Testis (tissue), 3 donors: ENCODE results near the gene MUC5AC. TPM values are rescaled to one million over a fixed set of nuclear protein-coding genes. Genes with fewer than 3 reads are reported as not detected.

Experiments used
- DNase-seq: peaks from one replicate; pipeline ENCODE4 v3.0.0-alpha.2; 2019
- H3K27ac ChIP-seq, 2 donors: fragments of 200-600 bp; sonication (generic); one replicate each; pipeline ENCODE4 v1.5.1; 2019
- H3K27me3 ChIP-seq: fragments of 200-600 bp; sonication (generic); one replicate; pipeline ENCODE4 v1.5.1; 2019
- H3K36me3 ChIP-seq: fragments of 200-600 bp; sonication (generic); one replicate; pipeline ENCODE4 v1.5.1; 2017; ENCODE audit warnings: low read depth; ENCODE audit errors: missing control alignments
- H3K4me1 ChIP-seq: fragments of 200-600 bp; sonication (generic); one replicate; pipeline ENCODE4 v1.5.1; 2019
- H3K4me3 ChIP-seq, 2 donors: fragments of 200-600 bp; sonication (generic); one replicate each; pipeline ENCODE4 v1.5.1; 2017 to 2019
- H3K9me3 ChIP-seq: fragments of 200-600 bp; sonication (generic); one replicate; pipeline ENCODE4 v1.5.1; 2017
- POLR2A ChIP-seq: fragments of 450-650 bp; IDR thresholded peaks from one replicate; pipeline ENCODE4 v1.6.1; 2017; ENCODE audit warnings: antibody characterized with exemption, mild to moderate bottlenecking, moderate library complexity
- WGBS, 2 donors: methylation state at CpG; one replicate each; pipeline ENCODE4 v1.1.5; 2018; 5-methylcytosine and 5-hydroxymethylcytosine counted together
- intact Hi-C: fragments of 100-400 bp; cut with DNase I; formaldehyde crosslinking; loops from one replicate; pipeline ENCODE4 v1.15.1; 2023; ENCODE audit warnings: low total_unique reads
- polyA plus RNA-seq: library from polyadenylated mRNA; stranded (reverse); fragments of 350-450 nt; fragmentation: Illumina TruSeq; extraction: RNeasy Lipid Tissue Mini Kit (QIAGEN cat#74804); gene quantifications from one replicate; pipeline ENCODE4 v1.2.3, GENCODE V29; 2014; ENCODE audit warnings: low read depth, low replicate concordance; ENCODE audit not compliant: insufficient read depth
- total RNA-seq, 2 donors: library from RNA; depleted of rRNA; stranded (reverse); fragments of >200 nt; gene quantifications; one replicate each; pipeline ENCODE4 v1.2.3, GENCODE V29; 2016
- TF ChIP-seq, protein P1 (sequence below), 3 experiments: fragments of 450-650 bp in 2 of 3; fragments of 200-600 bp in 1 of 3; sonication (generic) in 1 of 3; IDR thresholded peaks; one replicate each; pipeline ENCODE4 v1.5.1; 2016 to 2019; ENCODE audit warnings: antibody characterized with exemption in 3 of 3, mild to moderate bottlenecking in 2 of 3, moderate library complexity in 1 of 3

MUC5AC gene
- total and polyA plus RNA-seq, 3 donors from 2014 or later = 0.31 to 0.62 (median 0.32) TPM

DNA sequence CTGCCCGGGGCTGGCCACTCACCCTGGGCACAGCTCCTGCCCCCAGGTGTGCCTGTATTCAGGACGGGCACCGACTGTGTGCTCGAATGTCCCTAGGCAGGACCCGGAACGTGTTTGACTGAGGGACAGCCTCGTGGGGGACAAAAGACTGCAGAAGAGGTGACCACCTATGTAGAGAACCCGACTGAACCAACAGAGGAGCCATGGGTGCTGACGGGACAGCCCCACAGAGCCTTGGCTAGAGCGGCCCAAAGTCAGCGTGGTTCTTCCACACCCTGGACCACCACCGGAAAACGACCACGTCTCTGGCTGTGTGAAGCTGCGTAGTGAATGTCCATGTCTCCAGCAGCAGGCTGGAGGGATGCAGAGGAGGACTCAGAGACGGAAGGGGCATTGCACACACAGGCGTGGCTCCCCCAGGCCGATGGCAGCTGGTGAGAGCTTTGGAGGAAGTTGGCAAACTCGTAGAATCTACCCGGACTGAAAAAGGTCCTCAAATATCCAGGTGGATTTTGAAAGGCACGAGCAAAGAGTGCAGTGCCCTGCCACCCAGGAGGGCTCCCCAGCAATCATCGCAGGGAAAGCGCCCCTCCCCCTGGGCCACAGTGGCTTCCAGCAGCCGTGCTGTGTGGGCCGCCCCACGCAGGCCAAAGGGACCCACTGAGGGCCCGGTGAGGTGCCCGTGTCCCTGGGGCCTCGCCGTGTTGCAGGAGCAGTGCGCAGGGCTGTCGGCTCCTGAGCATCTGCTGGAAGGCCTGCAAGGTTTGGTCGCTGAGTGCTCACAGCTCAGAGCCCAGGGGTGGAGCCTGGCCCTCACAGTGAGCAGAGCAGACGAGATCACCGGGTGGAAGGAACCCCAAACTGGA, 47.6 kb downstream of the MUC5AC start:
- Histone ChIP-seq H3K9me3 (no peaks in the 10 kb centered on the region), H3K27ac (no peak overlapping the region), H3K4me1 (no peaks in the 10 kb centered on the region), H3K27me3 (no peaks in the 10 kb centered on the region), H3K4me3 (no peak overlapping the region), H3K36me3 (no peaks in the 10 kb centered on the region)
- no peak for DNase-seq
- intact Hi-C loops = loop anchor here (5.0 kb wide), 1 partner anchor 312 kb away; no protein-coding TSS in a partner anchor
- no peak for TF ChIP-seq POLR2A
- TF ChIP-seq, protein P1, sequence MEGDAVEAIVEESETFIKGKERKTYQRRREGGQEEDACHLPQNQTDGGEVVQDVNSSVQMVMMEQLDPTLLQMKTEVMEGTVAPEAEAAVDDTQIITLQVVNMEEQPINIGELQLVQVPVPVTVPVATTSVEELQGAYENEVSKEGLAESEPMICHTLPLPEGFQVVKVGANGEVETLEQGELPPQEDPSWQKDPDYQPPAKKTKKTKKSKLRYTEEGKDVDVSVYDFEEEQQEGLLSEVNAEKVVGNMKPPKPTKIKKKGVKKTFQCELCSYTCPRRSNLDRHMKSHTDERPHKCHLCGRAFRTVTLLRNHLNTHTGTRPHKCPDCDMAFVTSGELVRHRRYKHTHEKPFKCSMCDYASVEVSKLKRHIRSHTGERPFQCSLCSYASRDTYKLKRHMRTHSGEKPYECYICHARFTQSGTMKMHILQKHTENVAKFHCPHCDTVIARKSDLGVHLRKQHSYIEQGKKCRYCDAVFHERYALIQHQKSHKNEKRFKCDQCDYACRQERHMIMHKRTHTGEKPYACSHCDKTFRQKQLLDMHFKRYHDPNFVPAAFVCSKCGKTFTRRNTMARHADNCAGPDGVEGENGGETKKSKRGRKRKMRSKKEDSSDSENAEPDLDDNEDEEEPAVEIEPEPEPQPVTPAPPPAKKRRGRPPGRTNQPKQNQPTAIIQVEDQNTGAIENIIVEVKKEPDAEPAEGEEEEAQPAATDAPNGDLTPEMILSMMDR (IDR thresholded peaks at IDR 0.05) = no peak
- 71 to 83% methylated on average over 19 to 34 of the region's 35 CpGs for WGBS, 2 donors

DNA sequence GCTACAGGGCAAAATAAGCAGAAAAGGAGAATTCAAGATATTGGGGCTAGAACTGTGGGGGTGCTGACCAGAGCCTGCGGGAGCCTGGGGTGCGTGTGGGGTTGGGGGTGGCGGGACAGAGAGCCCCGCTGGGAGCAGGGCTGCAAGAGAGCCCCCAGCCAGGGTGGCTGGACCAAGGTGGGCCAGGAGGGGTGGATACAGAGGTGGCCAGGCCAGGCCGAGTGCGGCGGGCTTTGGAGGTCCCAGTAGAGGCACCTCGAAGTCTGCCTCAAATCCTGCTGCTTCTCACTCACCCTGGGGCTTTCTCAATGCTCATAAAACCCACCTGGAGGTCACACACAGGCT, 48.2 kb downstream of the MUC5AC start:
- 92 to 94% methylated on average over 8 of the region's 8 CpGs for WGBS, 2 donors
- no peak for TF ChIP-seq POLR2A
- TF ChIP-seq, protein P1 (IDR thresholded peaks at IDR 0.05) = no peak

DNA sequence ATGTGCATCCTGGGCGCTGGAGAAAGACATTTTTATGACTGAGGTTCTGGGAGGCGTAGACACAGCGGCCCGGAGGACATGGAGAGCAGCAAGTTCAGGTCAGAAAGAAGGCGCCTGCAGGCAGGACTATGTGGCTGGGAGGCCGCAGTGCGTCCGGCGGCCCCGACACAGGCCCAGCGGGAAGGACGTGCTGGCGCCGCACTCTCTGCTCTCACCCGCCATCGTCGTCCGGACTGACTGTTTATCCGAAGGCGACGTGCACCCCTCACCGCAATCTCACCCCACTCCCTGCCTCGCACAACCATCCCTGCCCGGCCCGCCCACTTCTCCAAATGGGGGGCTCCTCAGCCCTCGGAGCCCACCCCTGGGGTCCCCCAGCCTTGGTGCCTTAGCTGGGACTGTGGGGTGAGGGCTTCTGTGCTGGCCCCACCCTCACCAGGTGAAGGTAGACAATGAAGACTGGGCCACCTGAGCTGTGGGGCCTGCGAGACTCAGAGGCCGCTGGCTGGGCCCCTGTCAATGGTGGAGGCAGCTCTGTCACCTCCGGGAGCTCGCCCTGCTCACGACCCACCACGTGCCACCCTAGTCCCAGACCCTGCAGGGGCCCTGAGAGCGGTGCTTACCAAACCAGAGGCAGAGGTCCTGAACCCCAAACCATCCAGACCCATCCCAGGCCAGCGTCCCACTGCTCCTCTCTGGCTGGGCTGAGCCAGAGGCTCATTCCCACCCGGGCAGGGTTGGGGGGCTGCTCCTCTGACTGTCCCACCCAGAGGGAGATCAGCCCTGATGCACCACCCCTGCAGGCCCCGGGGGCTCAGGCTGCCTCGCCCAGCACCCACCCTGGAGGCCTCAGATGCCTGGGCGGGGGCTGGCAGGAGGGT, 48.9 kb downstream of the MUC5AC start:
- no peaks in the 10 kb centered on the region for H3K4me1 ChIP-seq
- H3K27me3 ChIP-seq = no peaks in the 10 kb centered on the region
- no peak overlapping the region for H3K4me3 ChIP-seq
- TF ChIP-seq, protein P1 (IDR thresholded peaks at IDR 0.05) = no peak
- TF ChIP-seq POLR2A = no peak
- no peak overlapping the region for H3K27ac ChIP-seq
- intact Hi-C loops = loop anchor here (5.0 kb wide), 1 partner anchor 311 kb away; no protein-coding TSS in a partner anchor
- H3K36me3 ChIP-seq = no peaks in the 10 kb centered on the region
- no peaks in the 10 kb centered on the region for H3K9me3 ChIP-seq
- WGBS, 2 donors = 90 to 91% methylated on average over 21 to 38 of the region's 38 CpGs
- no peak for DNase-seq

More for the DNA sequence above, 48.2 kb downstream of the MUC5AC start:
- no peaks in the 10 kb centered on the region for H3K36me3 ChIP-seq
- no peak for DNase-seq
- intact Hi-C loops = loop anchor here (5.0 kb wide), 1 partner anchor 311 kb away; no protein-coding TSS in a partner anchor
- no peak overlapping the region for H3K27ac ChIP-seq
- H3K27me3 ChIP-seq = no peaks in the 10 kb centered on the region
- H3K9me3 ChIP-seq = no peaks in the 10 kb centered on the region
- H3K4me1 ChIP-seq = no peaks in the 10 kb centered on the region
- no peak overlapping the region for H3K4me3 ChIP-seq

DNA sequence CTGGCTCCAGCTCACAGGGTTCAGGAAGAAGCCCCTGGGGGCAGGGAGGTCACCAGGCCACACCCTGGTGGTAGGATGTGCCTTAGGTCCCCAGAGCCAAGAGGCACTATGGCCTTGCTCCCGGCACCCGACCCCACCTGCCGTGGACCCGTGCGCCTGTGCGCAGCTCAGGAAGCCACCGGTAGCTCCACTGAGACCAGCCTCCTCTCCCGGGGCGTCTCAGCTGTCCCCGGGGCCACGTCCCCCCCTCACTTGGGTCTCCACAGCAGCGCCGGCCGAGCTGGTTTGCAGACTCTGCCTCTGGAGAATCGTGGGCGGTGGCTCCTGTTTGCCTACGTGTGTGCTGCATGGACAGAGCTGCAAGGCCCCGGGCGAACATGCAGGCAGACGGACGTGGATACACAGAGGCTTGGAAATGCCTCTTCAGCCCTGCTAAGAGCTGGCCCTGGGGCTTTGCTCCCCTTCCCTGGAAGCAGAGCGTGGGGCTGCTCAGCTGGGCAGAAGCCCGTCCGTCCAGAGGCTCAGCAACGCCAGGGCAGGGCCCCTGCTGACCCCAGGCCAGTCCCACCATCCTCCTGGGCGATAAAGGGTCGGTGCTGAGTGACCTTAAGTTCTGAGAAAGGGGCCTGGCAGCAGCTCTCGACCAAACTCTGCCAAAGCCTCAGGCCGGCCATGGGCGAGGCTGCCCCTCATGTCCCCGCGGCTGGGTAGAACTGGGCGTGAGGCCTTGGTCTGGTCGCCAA, 49.8 kb downstream of the MUC5AC start:
- intact Hi-C loops = loop anchor here (5.0 kb wide), 1 partner anchor 310 kb away; no protein-coding TSS in a partner anchor

More for the DNA sequence above, 49.8 kb downstream of the MUC5AC start:
- H3K36me3 ChIP-seq = no peaks in the 10 kb centered on the region
- no peak for TF ChIP-seq POLR2A
- DNase-seq = no peak
- no peak overlapping the region for H3K27ac ChIP-seq
- H3K27me3 ChIP-seq = no peaks in the 10 kb centered on the region
- 92 to 93% methylated on average over 18 to 34 of the region's 34 CpGs for WGBS, 2 donors
- no peaks in the 10 kb centered on the region for H3K9me3 ChIP-seq
- H3K4me3 ChIP-seq = no peak overlapping the region
- no peaks in the 10 kb centered on the region for H3K4me1 ChIP-seq
